HL-60 (cell line): ENCODE results near the gene ARMC5.

ENCODE experiments used
- POLR2AphosphoS5 ChIP-seq: IDR thresholded peaks from 2 replicates; pipeline ENCODE4 v1.6.1; 2012; ENCODE audit warnings: low read depth
- TF ChIP-seq, protein P1 (sequence below): IDR thresholded peaks from one replicate; pipeline ENCODE4 v1.5.1; 2011; ENCODE audit warnings: low read length, control low read depth, inconsistent platforms; ENCODE audit not compliant: insufficient read depth
- TF ChIP-seq, protein P2 (sequence below): IDR thresholded peaks from 2 replicates; pipeline ENCODE4 v1.6.1; 2012; ENCODE audit warnings: low read depth; ENCODE audit not compliant: insufficient replicate concordance

DNA sequence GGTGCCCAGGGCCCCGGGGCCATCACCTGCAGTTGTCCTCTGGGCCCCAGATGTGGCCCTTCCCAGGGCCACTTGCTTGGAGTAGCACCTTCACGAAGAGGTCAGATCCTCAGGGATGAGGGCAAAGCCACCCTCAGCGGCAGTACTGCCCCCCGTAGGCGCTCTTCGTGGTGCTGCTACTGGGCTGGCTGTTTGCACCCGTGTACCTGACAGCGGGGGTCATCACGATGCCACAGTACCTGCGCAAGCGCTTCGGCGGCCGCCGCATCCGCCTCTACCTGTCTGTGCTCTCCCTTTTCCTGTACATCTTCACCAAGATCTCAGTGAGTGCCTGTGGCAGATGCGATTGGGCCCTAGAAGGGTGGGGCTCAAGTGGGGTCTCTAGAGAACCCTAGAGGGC lies 26.3 kb downstream of the ARMC5 start:
- TF ChIP-seq, protein P1, sequence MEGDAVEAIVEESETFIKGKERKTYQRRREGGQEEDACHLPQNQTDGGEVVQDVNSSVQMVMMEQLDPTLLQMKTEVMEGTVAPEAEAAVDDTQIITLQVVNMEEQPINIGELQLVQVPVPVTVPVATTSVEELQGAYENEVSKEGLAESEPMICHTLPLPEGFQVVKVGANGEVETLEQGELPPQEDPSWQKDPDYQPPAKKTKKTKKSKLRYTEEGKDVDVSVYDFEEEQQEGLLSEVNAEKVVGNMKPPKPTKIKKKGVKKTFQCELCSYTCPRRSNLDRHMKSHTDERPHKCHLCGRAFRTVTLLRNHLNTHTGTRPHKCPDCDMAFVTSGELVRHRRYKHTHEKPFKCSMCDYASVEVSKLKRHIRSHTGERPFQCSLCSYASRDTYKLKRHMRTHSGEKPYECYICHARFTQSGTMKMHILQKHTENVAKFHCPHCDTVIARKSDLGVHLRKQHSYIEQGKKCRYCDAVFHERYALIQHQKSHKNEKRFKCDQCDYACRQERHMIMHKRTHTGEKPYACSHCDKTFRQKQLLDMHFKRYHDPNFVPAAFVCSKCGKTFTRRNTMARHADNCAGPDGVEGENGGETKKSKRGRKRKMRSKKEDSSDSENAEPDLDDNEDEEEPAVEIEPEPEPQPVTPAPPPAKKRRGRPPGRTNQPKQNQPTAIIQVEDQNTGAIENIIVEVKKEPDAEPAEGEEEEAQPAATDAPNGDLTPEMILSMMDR, result no peak
- no peak for TF ChIP-seq POLR2AphosphoS5
- TF ChIP-seq, protein P2, sequence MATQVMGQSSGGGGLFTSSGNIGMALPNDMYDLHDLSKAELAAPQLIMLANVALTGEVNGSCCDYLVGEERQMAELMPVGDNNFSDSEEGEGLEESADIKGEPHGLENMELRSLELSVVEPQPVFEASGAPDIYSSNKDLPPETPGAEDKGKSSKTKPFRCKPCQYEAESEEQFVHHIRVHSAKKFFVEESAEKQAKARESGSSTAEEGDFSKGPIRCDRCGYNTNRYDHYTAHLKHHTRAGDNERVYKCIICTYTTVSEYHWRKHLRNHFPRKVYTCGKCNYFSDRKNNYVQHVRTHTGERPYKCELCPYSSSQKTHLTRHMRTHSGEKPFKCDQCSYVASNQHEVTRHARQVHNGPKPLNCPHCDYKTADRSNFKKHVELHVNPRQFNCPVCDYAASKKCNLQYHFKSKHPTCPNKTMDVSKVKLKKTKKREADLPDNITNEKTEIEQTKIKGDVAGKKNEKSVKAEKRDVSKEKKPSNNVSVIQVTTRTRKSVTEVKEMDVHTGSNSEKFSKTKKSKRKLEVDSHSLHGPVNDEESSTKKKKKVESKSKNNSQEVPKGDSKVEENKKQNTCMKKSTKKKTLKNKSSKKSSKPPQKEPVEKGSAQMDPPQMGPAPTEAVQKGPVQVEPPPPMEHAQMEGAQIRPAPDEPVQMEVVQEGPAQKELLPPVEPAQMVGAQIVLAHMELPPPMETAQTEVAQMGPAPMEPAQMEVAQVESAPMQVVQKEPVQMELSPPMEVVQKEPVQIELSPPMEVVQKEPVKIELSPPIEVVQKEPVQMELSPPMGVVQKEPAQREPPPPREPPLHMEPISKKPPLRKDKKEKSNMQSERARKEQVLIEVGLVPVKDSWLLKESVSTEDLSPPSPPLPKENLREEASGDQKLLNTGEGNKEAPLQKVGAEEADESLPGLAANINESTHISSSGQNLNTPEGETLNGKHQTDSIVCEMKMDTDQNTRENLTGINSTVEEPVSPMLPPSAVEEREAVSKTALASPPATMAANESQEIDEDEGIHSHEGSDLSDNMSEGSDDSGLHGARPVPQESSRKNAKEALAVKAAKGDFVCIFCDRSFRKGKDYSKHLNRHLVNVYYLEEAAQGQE, result no peak
